Mesothelial cell of epicardium (in vitro differentiated cells): ENCODE results near the gene MYNN. TPM values are rescaled to one million over a fixed set of nuclear protein-coding genes. Genes with fewer than 3 reads are reported as not detected.

Experiments used
- DNase-seq, 2 experiments: peaks; one replicate each; pipeline ENCODE4 v3.0.0; 2021; ENCODE audit warnings: low spot score in 2 of 2; ENCODE audit not compliant: unreplicated experiment in 2 of 2
- H3K27ac Mint-ChIP-seq: 2 replicates; pipeline ENCODE4 v1.8.0; 2021; ENCODE audit warnings: mixed read lengths
- H3K27me3 Mint-ChIP-seq: 2 replicates; pipeline ENCODE4 v1.8.0; 2021; ENCODE audit warnings: low read depth, mixed read lengths
- H3K36me3 Mint-ChIP-seq: 2 replicates; pipeline ENCODE4 v1.8.0; 2021; ENCODE audit warnings: mixed read lengths
- H3K4me1 Mint-ChIP-seq: 2 replicates; pipeline ENCODE4 v1.8.0; 2021; ENCODE audit warnings: mixed read lengths
- H3K4me3 Mint-ChIP-seq: 2 replicates; pipeline ENCODE4 v1.8.0; 2021; ENCODE audit warnings: mild to moderate bottlenecking, moderate library complexity, mixed read lengths
- H3K9me3 Mint-ChIP-seq: 2 replicates; pipeline ENCODE4 v1.8.0; 2021; ENCODE audit warnings: mixed read lengths
- total RNA-seq: library from RNA; stranded (reverse); gene quantifications from 3 replicates; pipeline ENCODE4 v1.2.1, GENCODE V29; 2021
- TF ChIP-seq, protein P1 (sequence below): fragments of 200-600 bp; sonication (generic); IDR thresholded peaks from one replicate; pipeline ENCODE4 v1.5.0; 2021; ENCODE audit warnings: antibody characterized with exemption; ENCODE audit not compliant: unreplicated experiment

The MYNN gene
- total RNA-seq, 1 donor from 2014 or later = 17.1 TPM

DNA sequence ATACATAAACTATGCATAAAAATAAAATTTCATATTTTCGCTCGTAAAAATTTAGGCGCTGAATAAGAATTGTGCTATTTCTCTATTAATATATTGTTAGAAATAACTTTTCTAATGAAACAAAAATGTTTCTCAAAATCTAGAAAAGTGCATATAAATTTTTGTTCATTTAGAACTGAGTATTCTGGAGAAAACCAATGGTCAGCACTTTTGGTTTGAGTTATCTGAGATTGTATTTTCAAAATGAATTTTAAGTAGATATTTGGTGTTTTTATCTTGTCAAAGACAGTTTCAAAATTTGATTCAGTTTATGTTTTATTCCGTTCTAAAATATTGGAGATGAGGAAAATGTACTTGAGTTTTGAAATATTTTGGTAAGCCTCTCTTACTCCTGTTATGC lies 13.9 kb downstream of the MYNN start:
- H3K36me3 Mint-ChIP-seq = peaks cover 10% of the 10 kb centered on the region
- no peaks in the 10 kb centered on the region for H3K9me3 Mint-ChIP-seq
- no peak overlapping the region for H3K4me3 Mint-ChIP-seq
- H3K27ac Mint-ChIP-seq = no peak overlapping the region
- no peaks in the 10 kb centered on the region for H3K4me1 Mint-ChIP-seq
- no peaks in the 10 kb centered on the region for H3K27me3 Mint-ChIP-seq
- no peak for DNase-seq
- TF ChIP-seq, protein P1, sequence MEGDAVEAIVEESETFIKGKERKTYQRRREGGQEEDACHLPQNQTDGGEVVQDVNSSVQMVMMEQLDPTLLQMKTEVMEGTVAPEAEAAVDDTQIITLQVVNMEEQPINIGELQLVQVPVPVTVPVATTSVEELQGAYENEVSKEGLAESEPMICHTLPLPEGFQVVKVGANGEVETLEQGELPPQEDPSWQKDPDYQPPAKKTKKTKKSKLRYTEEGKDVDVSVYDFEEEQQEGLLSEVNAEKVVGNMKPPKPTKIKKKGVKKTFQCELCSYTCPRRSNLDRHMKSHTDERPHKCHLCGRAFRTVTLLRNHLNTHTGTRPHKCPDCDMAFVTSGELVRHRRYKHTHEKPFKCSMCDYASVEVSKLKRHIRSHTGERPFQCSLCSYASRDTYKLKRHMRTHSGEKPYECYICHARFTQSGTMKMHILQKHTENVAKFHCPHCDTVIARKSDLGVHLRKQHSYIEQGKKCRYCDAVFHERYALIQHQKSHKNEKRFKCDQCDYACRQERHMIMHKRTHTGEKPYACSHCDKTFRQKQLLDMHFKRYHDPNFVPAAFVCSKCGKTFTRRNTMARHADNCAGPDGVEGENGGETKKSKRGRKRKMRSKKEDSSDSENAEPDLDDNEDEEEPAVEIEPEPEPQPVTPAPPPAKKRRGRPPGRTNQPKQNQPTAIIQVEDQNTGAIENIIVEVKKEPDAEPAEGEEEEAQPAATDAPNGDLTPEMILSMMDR = no peak

GRCh38 chr3:169787791-169788190 lies 14.6 kb downstream of the MYNN start:
- Mint-ChIP-seq H3K9me3 (no peaks in the 10 kb centered on the region), H3K27ac (no peak overlapping the region), H3K36me3 (peaks cover 15% of the 10 kb centered on the region), H3K4me1 (no peaks in the 10 kb centered on the region), H3K27me3 (no peaks in the 10 kb centered on the region), H3K4me3 (no peak overlapping the region)
- DNase-seq = no peak
- TF ChIP-seq, protein P1 = no peak

- Mint-ChIP-seq H3K4me1 (no peaks in the 10 kb centered on the region), H3K4me3 (no peak overlapping the region), H3K9me3 (no peaks in the 10 kb centered on the region), H3K36me3 (peaks cover 16% of the 10 kb centered on the region), H3K27ac (no peak overlapping the region), H3K27me3 (no peaks in the 10 kb centered on the region)
- TF ChIP-seq, protein P1 = no peak
- no peak for DNase-seq
Measured at GRCh38 chr3:169790219-169790618, 17.0 kb downstream of the MYNN start.

DNA sequence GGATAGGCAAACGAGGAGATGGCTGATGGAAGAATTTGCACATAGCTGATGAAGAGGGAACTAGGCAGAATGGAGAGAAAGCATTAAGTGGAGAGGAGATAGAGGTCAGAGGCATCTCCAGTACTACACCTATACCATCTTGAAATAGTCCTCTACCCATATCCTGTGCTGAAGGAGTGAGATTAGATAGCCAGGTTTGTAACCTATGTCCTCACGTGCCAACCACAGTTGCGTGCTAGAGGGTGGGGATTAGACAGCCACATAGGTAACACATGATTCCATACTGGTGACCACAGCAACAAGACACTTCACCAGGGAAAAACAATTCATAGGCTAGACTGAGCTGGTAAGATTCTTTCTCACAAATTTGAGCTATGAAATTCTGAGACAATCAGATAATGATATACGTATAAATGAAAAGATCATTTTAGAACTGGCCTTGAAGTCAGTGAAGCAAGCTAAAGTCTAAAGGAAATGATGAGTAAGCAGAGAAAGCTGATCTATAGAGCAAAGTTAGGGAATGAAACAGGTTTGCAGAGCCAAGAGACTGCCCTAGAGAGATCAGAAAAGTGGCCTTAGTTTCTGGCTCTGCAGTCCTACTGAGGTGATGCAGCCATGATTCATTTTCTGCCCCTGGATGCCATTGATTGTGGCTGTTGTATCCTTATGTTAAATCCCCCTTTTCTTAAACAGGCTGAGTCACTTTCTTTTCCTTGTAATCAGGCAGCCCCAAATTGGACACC lies 17.7 kb downstream of the MYNN start:
- Mint-ChIP-seq H3K27ac (no peak overlapping the region), H3K36me3 (peaks cover 13% of the 10 kb centered on the region)

GRCh38 chr3:169792359-169792758 lies 19.2 kb downstream of the MYNN start:
- H3K27me3 Mint-ChIP-seq = no peaks in the 10 kb centered on the region
- H3K36me3 Mint-ChIP-seq = peaks cover 13% of the 10 kb centered on the region
- no peaks in the 10 kb centered on the region for H3K9me3 Mint-ChIP-seq
- no peaks in the 10 kb centered on the region for H3K4me1 Mint-ChIP-seq
- no peak overlapping the region for H3K4me3 Mint-ChIP-seq
- TF ChIP-seq, protein P1 = no peak
- DNase-seq = no peak
- H3K27ac Mint-ChIP-seq = no peak overlapping the region

More for the DNA sequence above, 17.7 kb downstream of the MYNN start:
- no peak for DNase-seq
- TF ChIP-seq, protein P1 = no peak
- Mint-ChIP-seq H3K4me3 (no peak overlapping the region), H3K4me1 (no peaks in the 10 kb centered on the region), H3K9me3 (no peaks in the 10 kb centered on the region), H3K27me3 (no peaks in the 10 kb centered on the region)
